ENCODE results near the gene PCDH15.

GRCh38 chr10:54010337-54010933 lies 790.6 kb downstream of the PCDH15 start:
- no peak for TF ChIP-seq CTCF (IDR thresholded peaks at IDR 0.05)
- no peak for TF ChIP-seq POLR2AphosphoS5 (IDR thresholded peaks at IDR 0.05)
- TF ChIP-seq POLR2A (IDR thresholded peaks at IDR 0.05): no peak

Data from prostate gland (tissue), 2 donors.